GM19468 (cell line): Measurements from ENCODE around the gene CTBP2.

Experiments used
- ATAC-seq: cut with Tn5 transposase; IDR thresholded peaks from one replicate; pipeline ENCODE4 v1.9.1; 2021; ENCODE audit warnings: mild to moderate bottlenecking, moderate library complexity, moderate number of reproducible peaks; ENCODE audit not compliant: unreplicated experiment; ENCODE audit errors: extremely low read depth

CTBP2 gene

GRCh38 chr10:125112697-125113494 is 47.5 kb downstream of the CTBP2 start:
- no peak for ATAC-seq

- ATAC-seq: no peak
Measured at GRCh38 chr10:125111118-125111727, 49.1 kb downstream of the CTBP2 start.

DNA sequence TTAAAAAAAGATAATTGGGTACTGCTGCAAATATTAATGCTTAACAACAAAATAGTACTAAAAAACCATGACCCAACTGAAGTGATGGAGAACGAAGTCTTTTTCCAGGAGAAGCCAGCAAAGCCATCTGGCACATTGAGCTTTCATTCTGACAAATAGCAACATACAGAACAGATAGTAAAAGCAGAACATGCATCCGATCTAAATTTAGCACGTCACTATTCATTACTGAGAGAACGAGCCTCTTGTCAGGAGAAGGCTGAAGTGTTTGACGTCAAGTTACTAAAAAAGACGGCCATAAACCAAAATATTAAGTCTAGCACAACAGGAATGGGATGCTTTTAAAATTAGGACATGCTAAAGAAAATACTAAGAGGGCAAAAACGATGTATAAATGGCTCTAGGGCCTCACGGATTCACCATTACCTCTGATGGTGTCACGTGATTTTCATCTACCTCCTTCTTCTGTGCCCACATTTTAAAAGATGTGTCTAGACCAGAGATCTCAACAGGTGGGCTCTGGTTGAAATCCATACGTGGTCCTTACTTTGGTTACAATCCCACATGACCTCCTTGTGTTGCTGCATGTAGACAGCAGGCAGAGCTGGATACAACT is 52.3 kb downstream of the CTBP2 start:
- no peak for ATAC-seq

DNA sequence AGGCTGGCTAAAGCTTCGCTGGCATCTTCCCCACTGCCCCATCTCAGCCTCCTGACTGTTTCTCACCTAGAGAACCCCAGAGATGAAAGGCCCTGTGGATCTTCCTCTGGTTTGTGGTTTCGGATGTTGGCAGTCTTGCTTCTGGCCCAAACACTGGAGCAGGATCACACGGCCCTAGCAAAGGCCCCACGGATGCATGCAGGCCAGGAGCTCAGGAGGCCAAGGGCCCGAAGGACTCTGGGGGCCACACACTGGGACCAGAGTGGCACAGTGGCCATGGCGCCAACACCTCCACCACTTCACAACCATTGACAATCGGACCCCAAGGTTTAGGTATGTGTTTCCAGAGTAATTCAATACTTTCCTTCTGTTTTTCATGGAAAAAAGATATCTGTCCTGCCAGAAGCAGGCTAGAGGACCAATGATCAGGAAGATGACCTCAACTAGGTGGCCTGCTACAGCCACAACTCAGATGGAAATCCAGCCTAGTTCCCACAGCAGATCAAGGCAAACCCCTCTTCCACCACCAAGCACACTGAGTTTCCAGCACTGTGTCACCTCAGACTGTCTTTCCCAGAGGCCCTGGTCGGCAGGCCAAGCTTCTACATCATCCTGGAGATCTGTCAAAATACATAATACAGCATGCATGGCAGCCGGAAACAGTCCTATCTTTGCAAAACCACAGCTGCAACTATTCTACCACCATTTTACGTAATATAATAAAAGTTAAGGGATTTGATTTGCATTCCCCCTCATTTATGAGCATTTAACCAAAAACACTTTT is 53.0 kb downstream of the CTBP2 start:
- no peak for ATAC-seq

GRCh38 chr10:125106586-125106985 is 53.8 kb downstream of the CTBP2 start:
- ATAC-seq: no peak

- ATAC-seq: no peak
Measured at GRCh38 chr10:125105706-125106255, 54.6 kb downstream of the CTBP2 start.

DNA sequence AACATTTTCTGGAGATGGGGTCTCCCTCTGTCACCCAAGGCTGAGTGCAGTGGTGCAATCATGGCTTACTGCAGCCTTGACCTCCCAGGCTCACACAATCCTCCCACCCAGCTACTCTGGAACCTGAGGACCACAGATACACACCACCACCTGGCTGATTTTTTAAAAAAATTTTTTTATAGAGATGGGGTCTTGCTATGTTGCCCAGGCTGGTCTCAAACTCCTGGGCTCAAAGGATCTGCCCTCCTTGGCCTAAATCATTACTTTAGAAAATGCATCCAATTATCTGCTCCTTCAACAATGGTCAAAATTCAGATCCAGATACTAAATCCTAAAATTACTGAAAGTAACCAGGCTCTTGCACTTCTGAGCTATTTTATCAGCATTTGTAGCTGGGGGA is 55.2 kb downstream of the CTBP2 start:
- no peak for ATAC-seq

DNA sequence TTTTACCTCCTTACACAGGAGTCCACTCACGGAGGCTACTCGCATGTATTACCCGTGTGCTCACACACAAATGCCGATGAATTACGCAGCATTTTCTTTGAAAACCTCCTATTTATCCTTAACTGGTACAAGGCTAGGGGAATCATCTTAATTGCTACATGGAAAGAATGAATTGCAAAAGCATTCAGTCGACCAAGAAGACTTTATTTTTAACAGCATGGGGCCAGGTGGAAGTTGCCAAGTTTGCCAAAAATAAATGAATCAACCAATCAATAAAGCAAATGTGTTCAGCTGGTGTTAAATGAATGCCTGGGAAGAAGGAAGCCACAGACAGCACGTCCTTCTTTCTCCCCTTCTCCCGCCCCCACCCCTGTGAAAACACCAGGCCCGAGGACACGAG is 55.8 kb downstream of the CTBP2 start:
- ATAC-seq: no peak

DNA sequence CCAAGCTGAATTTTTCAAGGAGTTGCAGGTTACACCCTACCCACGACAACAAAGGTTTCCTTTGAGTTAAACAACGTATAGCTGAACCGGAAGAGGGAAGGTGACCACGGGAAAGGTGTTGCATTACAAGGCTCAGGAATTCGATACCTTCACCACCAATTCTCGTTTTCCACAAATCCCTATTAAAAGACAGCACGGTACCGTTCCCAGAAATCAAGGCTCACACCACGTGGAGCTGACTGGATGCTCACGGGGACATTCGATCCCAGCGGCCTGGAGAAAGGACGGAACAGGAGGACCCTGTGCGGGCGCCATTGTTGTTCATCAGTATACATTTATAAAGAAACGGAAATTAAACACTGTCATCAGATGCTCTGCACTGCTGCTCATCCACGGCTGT is 56.4 kb downstream of the CTBP2 start:
- no peak for ATAC-seq

DNA sequence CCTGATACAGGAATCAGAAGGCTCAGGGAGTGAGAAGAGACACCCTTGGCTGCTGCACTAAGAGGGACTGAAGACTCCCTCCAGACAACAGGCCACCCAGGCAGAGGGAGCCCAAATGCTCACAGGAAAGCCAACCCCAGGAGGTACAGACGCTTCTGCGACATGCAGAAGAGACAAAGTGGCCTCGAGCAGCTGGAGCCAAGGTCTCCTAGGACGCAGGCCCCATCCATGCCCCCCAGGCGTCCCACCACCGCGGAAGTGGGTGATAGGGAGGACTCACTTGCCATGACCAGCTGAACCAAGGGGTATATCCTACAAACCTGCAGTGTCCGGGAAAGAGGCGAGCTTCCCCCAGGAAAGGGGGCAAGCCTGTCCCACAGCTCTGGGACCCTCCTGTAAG is 56.9 kb downstream of the CTBP2 start:
- ATAC-seq: no peak

- ATAC-seq: no peak
Measured at GRCh38 chr10:125102821-125103220, 57.5 kb downstream of the CTBP2 start.

GRCh38 chr10:125102246-125102645 is 58.1 kb downstream of the CTBP2 start:
- ATAC-seq: no peak

GRCh38 chr10:125101581-125101980 is 58.8 kb downstream of the CTBP2 start:
- no peak for ATAC-seq

- ATAC-seq: no peak
Measured at GRCh38 chr10:125101049-125101448, 59.3 kb downstream of the CTBP2 start.

DNA sequence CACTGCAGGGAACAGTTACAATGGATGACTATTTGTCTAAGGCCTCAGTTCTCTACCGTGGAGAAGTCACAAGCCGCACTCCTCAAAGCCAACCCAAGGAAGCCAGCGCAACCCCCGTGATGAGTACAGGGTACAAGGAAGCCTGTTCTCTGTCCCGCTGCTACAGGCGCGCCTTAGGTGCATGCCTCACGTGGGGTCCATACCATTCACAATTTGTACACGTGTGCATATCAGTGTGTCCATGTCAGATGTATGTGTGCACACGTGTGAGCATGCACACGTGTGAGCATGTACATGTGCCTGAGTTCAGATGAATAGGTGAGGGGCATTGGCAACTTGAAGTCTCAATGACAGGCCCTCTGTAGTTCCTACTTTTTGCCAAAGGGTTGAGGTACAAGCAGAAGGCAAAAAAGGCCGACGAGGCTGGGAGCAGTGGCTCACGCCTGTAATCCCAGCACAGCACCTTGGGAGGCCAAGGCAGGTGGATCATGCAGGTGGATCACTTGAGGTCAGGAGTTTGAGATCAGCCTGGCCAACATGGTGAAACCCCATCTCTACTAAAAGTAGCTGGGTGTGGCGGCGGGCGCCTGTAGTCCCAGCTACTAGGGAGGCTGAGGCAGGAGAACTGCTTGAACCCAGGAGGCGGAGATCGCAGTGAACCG is 62.8 kb downstream of the CTBP2 start:
- no peak for ATAC-seq

DNA sequence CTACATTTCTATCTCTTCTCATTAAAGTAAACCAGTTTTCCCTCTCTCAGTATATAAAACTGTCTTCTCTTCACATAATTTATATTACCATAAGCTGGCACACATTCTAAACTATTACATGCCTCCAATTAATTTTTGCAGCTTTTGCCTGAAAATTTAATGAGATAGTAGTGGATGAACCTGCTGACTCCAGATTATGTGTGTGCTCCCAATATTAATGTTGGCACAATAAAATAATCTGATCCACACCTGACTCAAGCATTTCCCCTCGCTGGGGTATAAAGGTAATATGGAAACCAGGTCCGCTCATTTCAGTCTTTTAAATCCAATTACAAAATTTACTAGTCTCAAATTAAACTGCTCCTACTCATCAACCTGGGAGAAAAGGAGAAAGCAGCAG is 63.4 kb downstream of the CTBP2 start:
- ATAC-seq: no peak

- ATAC-seq: no peak
Measured at GRCh38 chr10:125096371-125096770, 64.0 kb downstream of the CTBP2 start.

DNA sequence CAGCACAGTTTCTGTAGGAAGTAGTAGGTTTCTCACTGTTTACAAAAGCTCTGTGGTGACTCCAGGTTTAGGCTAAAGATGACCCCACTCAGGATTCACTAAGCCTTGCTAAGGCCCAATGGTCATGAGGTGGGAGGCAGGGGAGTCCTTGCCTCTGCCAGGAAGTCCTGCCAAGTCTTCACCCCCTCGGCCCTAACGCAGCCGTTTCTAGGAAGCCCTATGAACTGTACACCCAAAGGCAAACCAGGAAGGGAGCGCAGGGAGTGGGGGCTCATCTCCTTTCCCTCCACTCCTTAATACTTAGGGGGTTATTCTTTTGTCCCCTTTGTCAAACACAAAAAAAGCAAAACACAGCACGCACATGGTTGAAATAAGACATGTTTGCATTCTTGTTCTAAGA is 64.6 kb downstream of the CTBP2 start:
- ATAC-seq: no peak

- ATAC-seq: no peak
Measured at GRCh38 chr10:125095228-125095627, 65.1 kb downstream of the CTBP2 start.

DNA sequence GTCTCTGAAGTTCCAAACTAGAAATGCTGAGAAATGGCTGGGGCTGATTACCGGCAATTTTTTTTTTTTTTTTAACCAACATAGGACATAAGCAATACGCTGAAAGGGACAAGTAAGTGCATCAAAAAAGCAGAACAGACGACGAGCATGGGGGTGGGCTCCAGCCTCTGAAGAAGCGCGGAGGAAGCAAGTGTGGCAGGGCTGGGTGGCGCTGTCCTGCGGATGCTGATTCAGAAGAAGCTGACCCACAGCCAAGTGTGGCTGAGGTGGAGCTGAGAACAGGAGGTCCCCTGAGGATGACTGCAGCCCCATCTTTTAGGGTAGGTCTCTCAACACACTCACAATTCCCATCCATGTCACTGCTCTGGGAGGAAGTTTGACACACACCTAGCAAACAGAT is 65.6 kb downstream of the CTBP2 start:
- ATAC-seq: no peak
